ENCODE results near the gene PDE4D.

- no peak for TF ChIP-seq POLR2A (IDR thresholded peaks at IDR 0.05)
- no peak for TF ChIP-seq CTCF (IDR thresholded peaks at IDR 0.05)
Observed at GRCh38 chr5:59791617-59792016, 101.9 kb downstream of the PDE4D start.

Data from esophagus squamous epithelium (tissue), 4 donors.